IgD-negative memory B cell (primary cell): ENCODE data around the gene NLGN1. TPM values are rescaled to one million over a fixed set of nuclear protein-coding genes. Genes with fewer than 3 reads are reported as not detected.

ENCODE experiments used
- H3K27ac Mint-ChIP-seq, 3 donors: one replicate each; pipeline ENCODE4 v1.8.0; 2020 to 2022; ENCODE audit warnings: mild to moderate bottlenecking in 3 of 3, mixed read lengths in 3 of 3, moderate library complexity in 1 of 3
- H3K27me3 Mint-ChIP-seq: one replicate; pipeline ENCODE4 v1.8.0; 2021; ENCODE audit warnings: mixed read lengths
- H3K36me3 Mint-ChIP-seq: one replicate; pipeline ENCODE4 v1.8.0; 2020; ENCODE audit warnings: mild to moderate bottlenecking, mixed read lengths
- H3K4me1 Mint-ChIP-seq, 3 donors: one replicate each; pipeline ENCODE4 v1.8.0; 2020 to 2022; ENCODE audit warnings: mixed read lengths in 3 of 3, mild to moderate bottlenecking in 1 of 3
- H3K4me3 Mint-ChIP-seq, 4 donors: one replicate each; pipeline ENCODE4 v1.8.0; 2020 to 2022; ENCODE audit warnings: mild to moderate bottlenecking in 4 of 4, mixed read lengths in 4 of 4, moderate library complexity in 3 of 4
- H3K9me3 Mint-ChIP-seq, 3 donors: one replicate each; pipeline ENCODE4 v1.8.0; 2020 to 2021; ENCODE audit warnings: mixed read lengths in 3 of 3, mild to moderate bottlenecking in 1 of 3
- polyA plus RNA-seq: library from polyadenylated mRNA; unstranded; fragments of 300-500 nt; fragmentation: Illumina TruSeq; gene quantifications from one replicate; pipeline ENCODE4 v1.2.3, GENCODE V29; 2021

The NLGN1 gene
- polyA plus RNA-seq, 1 donor from 2014 or later, result not detected

- H3K27me3 Mint-ChIP-seq, result no peaks in the 10 kb centered on the region
- H3K4me1 Mint-ChIP-seq, result no peaks in the 10 kb centered on the region
- H3K36me3 Mint-ChIP-seq, result no peaks in the 10 kb centered on the region
- H3K9me3 Mint-ChIP-seq, result peaks cover 3 to 10% (median 6%) of the 10 kb centered on the region in 3 donors
- no peak overlapping the region for H3K4me3 Mint-ChIP-seq
- H3K27ac Mint-ChIP-seq, result no peak overlapping the region
These were observed 664.2 kb downstream of the NLGN1 start for GRCh38 chr3:174061731-174062130.

- Mint-ChIP-seq H3K9me3 (peaks cover 3 to 10% (median 6%) of the 10 kb centered on the region in 3 donors), H3K27me3 (no peaks in the 10 kb centered on the region), H3K27ac (no peak overlapping the region), H3K4me3 (no peak overlapping the region), H3K36me3 (no peaks in the 10 kb centered on the region), H3K4me1 (no peaks in the 10 kb centered on the region)
These were observed 665.4 kb downstream of the NLGN1 start for GRCh38 chr3:174062923-174063322.

- Mint-ChIP-seq H3K36me3 (no peaks in the 10 kb centered on the region), H3K4me3 (no peak overlapping the region), H3K27me3 (no peaks in the 10 kb centered on the region), H3K4me1 (no peaks in the 10 kb centered on the region), H3K9me3 (peaks cover 0 to 5% (median 4%) of the 10 kb centered on the region in 3 donors), H3K27ac (no peak overlapping the region)
These were observed 670.5 kb downstream of the NLGN1 start for GRCh38 chr3:174068035-174068434.

GRCh38 chr3:174072675-174073074 is 675.1 kb downstream of the NLGN1 start:
- no peaks in the 10 kb centered on the region for H3K36me3 Mint-ChIP-seq
- no peaks in the 10 kb centered on the region for H3K4me1 Mint-ChIP-seq
- no peaks in the 10 kb centered on the region for H3K27me3 Mint-ChIP-seq
- H3K27ac Mint-ChIP-seq, result no peak overlapping the region
- no peak overlapping the region for H3K4me3 Mint-ChIP-seq
- peaks cover 0 to 4% (median 2%) of the 10 kb centered on the region in 3 donors for H3K9me3 Mint-ChIP-seq

GRCh38 chr3:174083706-174084105 is 686.2 kb downstream of the NLGN1 start:
- Mint-ChIP-seq H3K4me1 (no peaks in the 10 kb centered on the region), H3K4me3 (no peak overlapping the region), H3K27me3 (no peaks in the 10 kb centered on the region), H3K9me3 (peaks cover 0 to 3% (median 2%) of the 10 kb centered on the region in 3 donors), H3K27ac (no peak overlapping the region), H3K36me3 (no peaks in the 10 kb centered on the region)

- H3K4me3 Mint-ChIP-seq, result no peak overlapping the region
- no peak overlapping the region for H3K27ac Mint-ChIP-seq
- H3K9me3 Mint-ChIP-seq, result peaks cover 0 to 1% (median 0%) of the 10 kb centered on the region in 3 donors
- H3K4me1 Mint-ChIP-seq, result peaks cover 0 to 2% (median 0%) of the 10 kb centered on the region in 3 donors
- no peaks in the 10 kb centered on the region for H3K27me3 Mint-ChIP-seq
- no peaks in the 10 kb centered on the region for H3K36me3 Mint-ChIP-seq
These were observed 692.0 kb downstream of the NLGN1 start for GRCh38 chr3:174089592-174089991.

- no peaks in the 10 kb centered on the region for H3K27me3 Mint-ChIP-seq
- no peak overlapping the region for H3K4me3 Mint-ChIP-seq
- no peaks in the 10 kb centered on the region for H3K9me3 Mint-ChIP-seq
- no peak overlapping the region for H3K27ac Mint-ChIP-seq
- H3K36me3 Mint-ChIP-seq, result no peaks in the 10 kb centered on the region
- H3K4me1 Mint-ChIP-seq, result peaks cover 0 to 2% (median 0%) of the 10 kb centered on the region in 3 donors
These were observed 697.1 kb downstream of the NLGN1 start for GRCh38 chr3:174094669-174095068.

- H3K36me3 Mint-ChIP-seq, result no peaks in the 10 kb centered on the region
These were observed 700.1 kb downstream of the NLGN1 start for GRCh38 chr3:174097686-174098085.

GRCh38 chr3:174098746-174099145 is 701.2 kb downstream of the NLGN1 start:
- Mint-ChIP-seq H3K27me3 (no peaks in the 10 kb centered on the region), H3K9me3 (peaks cover 0 to 6% (median 0%) of the 10 kb centered on the region in 3 donors), H3K4me1 (no peaks in the 10 kb centered on the region), H3K36me3 (no peaks in the 10 kb centered on the region), H3K4me3 (no peak overlapping the region), H3K27ac (no peak overlapping the region)

More at GRCh38 chr3:174097686-174098085, 700.1 kb downstream of the NLGN1 start:
- H3K4me3 Mint-ChIP-seq, result no peak overlapping the region
- H3K27ac Mint-ChIP-seq, result no peak overlapping the region
- H3K27me3 Mint-ChIP-seq, result no peaks in the 10 kb centered on the region
- no peaks in the 10 kb centered on the region for H3K4me1 Mint-ChIP-seq
- peaks cover 0 to 6% (median 0%) of the 10 kb centered on the region in 3 donors for H3K9me3 Mint-ChIP-seq

GRCh38 chr3:174099724-174100123 is 702.2 kb downstream of the NLGN1 start:
- Mint-ChIP-seq H3K36me3 (no peaks in the 10 kb centered on the region), H3K27ac (no peak overlapping the region), H3K4me1 (no peaks in the 10 kb centered on the region), H3K9me3 (peaks cover 0 to 6% (median 1%) of the 10 kb centered on the region in 3 donors), H3K4me3 (no peak overlapping the region), H3K27me3 (no peaks in the 10 kb centered on the region)

DNA sequence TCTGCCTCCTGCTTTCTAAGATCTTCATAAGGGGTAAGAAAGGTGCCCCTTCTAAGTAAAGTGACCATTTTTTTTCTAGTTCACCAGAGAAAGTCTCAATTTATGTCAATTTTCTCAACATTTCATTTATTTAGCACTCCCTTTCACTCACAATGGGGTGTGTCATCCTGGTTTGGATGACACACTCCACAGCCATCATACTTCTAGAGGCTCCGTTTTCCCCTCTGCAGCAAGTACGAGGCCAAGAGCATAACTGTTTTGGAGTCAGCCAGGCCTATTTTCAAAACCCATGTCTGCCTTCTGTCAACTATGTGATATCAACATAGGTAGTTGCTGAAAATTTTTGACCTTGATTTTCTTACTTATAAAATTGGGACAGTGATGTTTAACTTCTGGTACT is 703.2 kb downstream of the NLGN1 start:
- Mint-ChIP-seq H3K27ac (no peak overlapping the region), H3K4me1 (no peaks in the 10 kb centered on the region), H3K27me3 (no peaks in the 10 kb centered on the region), H3K4me3 (no peak overlapping the region), H3K36me3 (no peaks in the 10 kb centered on the region), H3K9me3 (peaks cover 0 to 8% (median 6%) of the 10 kb centered on the region in 3 donors)

DNA sequence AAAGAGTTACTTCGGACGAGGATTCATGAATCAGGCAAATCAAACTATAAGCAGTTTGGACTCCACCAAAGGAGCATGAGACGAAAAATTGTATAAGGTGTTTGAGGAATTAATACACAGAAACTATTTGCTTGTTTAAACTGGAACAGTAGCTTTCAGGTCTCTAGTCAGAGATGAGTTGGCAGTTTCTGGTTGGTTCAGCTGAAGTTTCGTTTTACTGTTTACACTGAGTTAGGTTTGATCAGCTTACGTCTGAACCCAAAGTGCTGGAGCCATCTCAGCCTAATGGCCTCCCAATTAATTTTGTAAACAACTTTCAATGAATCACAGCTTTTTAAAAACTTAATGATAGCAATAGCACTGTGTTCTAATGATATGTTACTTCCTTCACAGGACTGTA is 703.7 kb downstream of the NLGN1 start:
- Mint-ChIP-seq H3K4me3 (no peak overlapping the region), H3K9me3 (peaks cover 0 to 8% (median 6%) of the 10 kb centered on the region in 3 donors), H3K27ac (no peak overlapping the region), H3K36me3 (no peaks in the 10 kb centered on the region), H3K27me3 (no peaks in the 10 kb centered on the region), H3K4me1 (no peaks in the 10 kb centered on the region)

DNA sequence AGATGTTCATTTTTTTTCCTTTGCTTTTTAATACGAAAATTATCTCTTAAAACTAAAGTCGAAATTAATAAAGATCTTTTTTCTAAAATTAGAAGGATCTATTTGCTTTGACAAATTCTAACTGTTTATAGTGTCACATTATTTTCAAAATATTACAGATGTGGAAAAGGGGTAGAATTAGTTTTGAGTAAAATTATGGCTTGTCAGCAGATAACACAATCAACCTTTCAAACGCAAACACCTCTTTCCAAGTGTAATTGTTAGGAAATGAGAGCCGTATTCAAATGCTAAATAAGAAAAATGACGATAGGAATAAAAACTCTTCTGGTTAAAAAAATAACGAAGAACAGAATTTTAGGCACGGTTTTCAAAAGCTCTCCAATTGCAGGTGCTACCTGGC is 704.7 kb downstream of the NLGN1 start:
- Mint-ChIP-seq H3K4me3 (no peak overlapping the region), H3K9me3 (peaks cover 0 to 8% (median 6%) of the 10 kb centered on the region in 3 donors), H3K27ac (no peak overlapping the region), H3K27me3 (no peaks in the 10 kb centered on the region), H3K36me3 (no peaks in the 10 kb centered on the region), H3K4me1 (no peaks in the 10 kb centered on the region)

GRCh38 chr3:174102866-174103265 is 705.3 kb downstream of the NLGN1 start:
- H3K36me3 Mint-ChIP-seq, result no peaks in the 10 kb centered on the region

GRCh38 chr3:174110761-174111160 is 713.2 kb downstream of the NLGN1 start:
- H3K4me3 Mint-ChIP-seq, result no peak overlapping the region
- H3K27me3 Mint-ChIP-seq, result no peaks in the 10 kb centered on the region
- no peaks in the 10 kb centered on the region for H3K36me3 Mint-ChIP-seq
- H3K27ac Mint-ChIP-seq, result no peak overlapping the region
- H3K9me3 Mint-ChIP-seq, result peaks cover 0 to 3% (median 0%) of the 10 kb centered on the region in 3 donors
- H3K4me1 Mint-ChIP-seq, result no peaks in the 10 kb centered on the region

More at GRCh38 chr3:174102866-174103265, 705.3 kb downstream of the NLGN1 start:
- Mint-ChIP-seq H3K27me3 (no peaks in the 10 kb centered on the region), H3K4me3 (no peak overlapping the region), H3K27ac (no peak overlapping the region), H3K4me1 (no peaks in the 10 kb centered on the region), H3K9me3 (peaks cover 0 to 8% (median 6%) of the 10 kb centered on the region in 3 donors)

DNA sequence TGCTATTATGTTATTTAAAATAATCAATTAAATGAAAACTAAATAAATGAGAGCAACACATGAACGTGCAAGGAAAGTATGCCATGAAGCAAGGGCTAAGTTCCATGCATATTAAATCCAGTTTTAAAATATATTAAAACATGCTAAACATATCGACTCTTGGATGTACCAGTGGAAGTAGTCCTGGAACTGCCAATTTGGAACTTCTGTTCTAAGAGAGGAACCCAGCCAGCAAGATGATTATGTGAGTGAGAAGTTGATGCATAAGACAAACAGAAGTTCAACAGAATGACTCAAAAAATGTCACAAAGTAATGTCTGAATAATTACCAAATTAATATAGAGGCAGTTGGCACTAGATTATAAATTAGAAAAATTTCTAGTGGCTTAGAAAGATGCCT is 714.2 kb downstream of the NLGN1 start:
- no peaks in the 10 kb centered on the region for H3K4me1 Mint-ChIP-seq
- no peaks in the 10 kb centered on the region for H3K27me3 Mint-ChIP-seq
- no peak overlapping the region for H3K27ac Mint-ChIP-seq
- no peaks in the 10 kb centered on the region for H3K36me3 Mint-ChIP-seq
- no peak overlapping the region for H3K4me3 Mint-ChIP-seq
- peaks cover 0 to 3% (median 0%) of the 10 kb centered on the region in 3 donors for H3K9me3 Mint-ChIP-seq
